ENCODE measurements around the gene CLDN9. TPM values are rescaled to one million over a fixed set of nuclear protein-coding genes. Genes with fewer than 3 reads are reported as not detected.

Gene CLDN9
- total and polyA plus RNA-seq, 9 of the 15 experiments (the other 6 are each of a cell fraction or from before 2014, with no cell fraction given) = 0.12 to 0.44 (median 0.22) TPM; not detected in 4

GRCh38 chr16:3021449-3022207 is 8.9 kb downstream of the CLDN9 start (continued):
- TF ChIP-seq E2F3 (CRISPR knock-in tag; IDR thresholded peaks at IDR 0.05) (no peak), MTF1 (CRISPR knock-in tag; IDR thresholded peaks at IDR 0.05; ENCODE audit: borderline replicate concordance) (0 out of 2 replicates have a peak, but pooled peaks have one; percentile 44), CC2D1A (IDR thresholded peaks at IDR 0.05) (no peak), ZBTB8A (IDR thresholded peaks at IDR 0.05; ENCODE audit: partially characterized antibody) (no peak), FOXP4 (CRISPR knock-in tag; IDR thresholded peaks at IDR 0.05; ENCODE audit: borderline replicate concordance) (no peak), ZNF717 (CRISPR knock-in tag; IDR thresholded peaks at IDR 0.05) (no peak), SMARCB1 (IDR thresholded peaks at IDR 0.05; ENCODE audit: insufficient read length, low read depth) (no peak), HEY1 (CRISPR knock-in tag; IDR thresholded peaks at IDR 0.05; ENCODE audit: borderline replicate concordance) (no peak), MNT (conservative IDR thresholded peaks at IDR 0.05) (peak in 1 of 2 experiments; percentile 29; a peak in 1 of 4 replicates), ETV1 (tag; conservative IDR thresholded peaks at IDR 0.05; ENCODE audit: low read depth) (no peak), ZNF589 (CRISPR knock-in tag; IDR thresholded peaks at IDR 0.05; ENCODE audit: low read depth) (no peak), TCF3 (CRISPR knock-in tag; IDR thresholded peaks at IDR 0.05) (no peak), ZNF77 (CRISPR knock-in tag; IDR thresholded peaks at IDR 0.05) (no peak), MEIS2 (IDR thresholded peaks at IDR 0.05; ENCODE audit: partially characterized antibody) (no peak), RCOR1 (IDR thresholded peaks at IDR 0.05; ENCODE audit: borderline replicate concordance in 1 of 2, low read depth in 2 of 2, low read length in 2 of 2) (no peak), GTF2F1 (IDR thresholded peaks at IDR 0.05; ENCODE audit: low read depth, low read length) (no peak), MYC (IDR thresholded peaks at IDR 0.05; ENCODE audit: low read depth, low read length) (peak; percentile 21; the same call in 1 of the 2 replicates), MYC (CRISPR knock-in tag; IDR thresholded peaks at IDR 0.05; ENCODE audit: borderline replicate concordance, low read depth) (no peak), TCF15 (CRISPR knock-in tag; IDR thresholded peaks at IDR 0.05) (no peak), DIDO1 (tag; IDR thresholded peaks at IDR 0.05; ENCODE audit: low read depth) (no peak), ZNF217 (CRISPR knock-in tag; IDR thresholded peaks at IDR 0.05) (no peak), CHD2 (IDR thresholded peaks at IDR 0.05; ENCODE audit: low read depth, low read length) (no peak), CHD4 (IDR thresholded peaks at IDR 0.05; ENCODE audit: insufficient read depth, insufficient replicate concordance, low read depth, low read length, poor library complexity, severe bottlenecking) (no peak), ZBTB17 (CRISPR knock-in tag; IDR thresholded peaks at IDR 0.05) (no peak)
